Endothelial cell of umbilical vein (primary cell): ENCODE measurements around the gene R3HDM1. TPM values are rescaled to one million over a fixed set of nuclear protein-coding genes. Genes with fewer than 3 reads are reported as not detected.

Source experiments
- BruUV-seq: library from RNA; stranded (reverse); fragments of 400-500 nt; replicated peaks from 2 replicates; lab custom pipeline; 2021; lab: Mats Ljungman, UMichigan
- CTCF ChIA-PET: fragments of 300-600, 350-600 bp; sonication (Branson Sonifier 250); formaldehyde crosslinking; loops from one replicate; lab custom pipeline; 2021; ENCODE audit warnings: antibody characterized with exemption, inconsistent platforms; lab: Charles Lee
- POLR2A ChIA-PET: fragments of 300-600, 350-600 bp; sonication (Branson Sonifier 250); formaldehyde crosslinking; loops from one replicate; lab custom pipeline; 2021; ENCODE audit warnings: antibody characterized with exemption, inconsistent platforms; lab: Charles Lee
- DNase-seq: peaks from one replicate; pipeline ENCODE4 v3.0.0-alpha.2; 2011; ENCODE audit warnings: low read depth, low spot score
- FAIRE-seq: peaks from 2 replicates; lab custom pipeline; 2011; peaks lifted over from hg19 to GRCh38; lab: Jason Lieb, UNC
- H2AFZ ChIP-seq: 2 replicates; pipeline ENCODE4 v1.6.0; 2012; ENCODE audit warnings: low read depth, low read length, control low read depth, inconsistent platforms
- H3K27ac ChIP-seq: 2 replicates; pipeline ENCODE4 v1.5.1; 2011; ENCODE audit warnings: low read depth, mild to moderate bottlenecking, control low read depth, low read length, moderate library complexity; ENCODE audit not compliant: insufficient read depth
- H3K27me3 ChIP-seq, 2 experiments: 2 replicates each; pipeline versions ENCODE4 v1.6.0 to v1.6.1; 2011; ENCODE audit warnings: low read length in 2 of 2, mixed read lengths in 1 of 2; ENCODE audit not compliant: control insufficient read depth in 2 of 2, insufficient read depth in 2 of 2
- H3K36me3 ChIP-seq, 2 experiments: 2 replicates in 1 of 2; 3 replicates in 1 of 2; pipeline ENCODE4 v1.5.1; 2011; ENCODE audit warnings: low read length in 2 of 2, mild to moderate bottlenecking in 1 of 2, moderate library complexity in 1 of 2; ENCODE audit not compliant: control insufficient read depth in 2 of 2, insufficient read depth in 2 of 2; ENCODE audit errors: extremely low read depth in 1 of 2
- H3K4me1 ChIP-seq: 3 replicates; pipeline ENCODE4 v1.5.1; 2011; ENCODE audit warnings: mild to moderate bottlenecking, low read length; ENCODE audit not compliant: control insufficient read depth, insufficient read depth; ENCODE audit errors: extremely low read depth
- H3K4me2 ChIP-seq: 2 replicates; pipeline ENCODE4 v1.6.1; 2011; ENCODE audit warnings: low read length, control low read depth, mixed read lengths; ENCODE audit not compliant: insufficient read depth
- H3K4me3 ChIP-seq, 3 experiments: fragments of 200-600 bp in 1 of 3; sonication (generic), shearing (Covaris generic) in 1 of 3; replicated peaks in 1 of 3; 2 replicates each; pipeline ENCODE4 v1.5.1; 2011 to 2016; ENCODE audit warnings: control low read depth in 3 of 3, low read length in 3 of 3, mild to moderate bottlenecking in 2 of 3, inconsistent platforms in 1 of 3, low read depth in 1 of 3, moderate library complexity in 1 of 3; ENCODE audit not compliant: insufficient read depth in 1 of 3
- H3K79me2 ChIP-seq: 2 replicates; pipeline ENCODE4 v1.6.0; 2012; ENCODE audit warnings: low read length, inconsistent platforms; ENCODE audit not compliant: control insufficient read depth, insufficient read depth
- H3K9ac ChIP-seq: replicated peaks from 2 replicates; pipeline ENCODE3; 2011; ENCODE audit warnings: low read length, control low read depth; ENCODE audit not compliant: insufficient read depth; ENCODE audit errors: extremely low read depth
- H3K9me1 ChIP-seq: replicated peaks from 3 replicates; pipeline ENCODE4 v1.6.0; 2011; ENCODE audit warnings: mild to moderate bottlenecking, low read length; ENCODE audit not compliant: control insufficient read depth, insufficient read depth; ENCODE audit errors: extremely low read depth
- H3K9me3 ChIP-seq: replicated peaks from 2 replicates; pipeline ENCODE4 v1.5.1; 2012; ENCODE audit warnings: low read length, inconsistent platforms; ENCODE audit not compliant: control insufficient read depth, insufficient read depth
- H4K20me1 ChIP-seq: replicated peaks from 2 replicates; pipeline ENCODE3; 2011; ENCODE audit warnings: mild to moderate bottlenecking, low read length; ENCODE audit not compliant: control insufficient read depth, insufficient read depth; ENCODE audit errors: extremely low read depth
- EZH2 ChIP-seq: IDR thresholded peaks from 2 replicates; pipeline ENCODE4 v1.6.1; 2012; ENCODE audit warnings: borderline replicate concordance, low read depth, mild to moderate bottlenecking, moderate library complexity, low read length, inconsistent platforms; ENCODE audit not compliant: severe bottlenecking
- FOS ChIP-seq: IDR thresholded peaks from 2 replicates; pipeline ENCODE4 v1.6.1; 2011; ENCODE audit warnings: mild to moderate bottlenecking, low read length, moderate library complexity, borderline replicate concordance; ENCODE audit not compliant: insufficient read depth
- GATA2 ChIP-seq: IDR thresholded peaks from 2 replicates; pipeline ENCODE4 v1.7.0; 2011; ENCODE audit warnings: low read depth, mild to moderate bottlenecking, moderate library complexity, mixed read lengths, low read length; ENCODE audit not compliant: insufficient read length, insufficient read depth
- JUN ChIP-seq: IDR thresholded peaks from 2 replicates; pipeline ENCODE4 v1.6.1; 2011; ENCODE audit warnings: borderline replicate concordance, low read depth; ENCODE audit not compliant: insufficient read length, insufficient read depth
- MYC ChIP-seq: IDR thresholded peaks from one replicate; pipeline ENCODE4 v1.6.1; 2011; ENCODE audit warnings: mild to moderate bottlenecking, low read depth, low read length
- POLR2A ChIP-seq: IDR thresholded peaks from 2 replicates; pipeline ENCODE4 v1.6.1; 2012; ENCODE audit warnings: low read depth, mild to moderate bottlenecking, control low read depth, low read length
- POLR2AphosphoS5 ChIP-seq: IDR thresholded peaks from 2 replicates; pipeline ENCODE4 v1.6.1; 2012; ENCODE audit warnings: low read depth, mild to moderate bottlenecking, control low read depth, low read length, moderate library complexity; ENCODE audit not compliant: insufficient read depth
- dilution Hi-C: fragments of 300-500 bp; cut with MboI; formaldehyde crosslinking; loops from one replicate; pipeline ENCODE4 v1.15.0; 2019; ENCODE audit warnings: low sequenced_read_pairs; ENCODE audit not compliant: extremely low pct_ligation_motif_present
- intact Hi-C: fragments of 100-400 bp; cut with micrococcal nuclease; formaldehyde crosslinking; loops from one replicate; pipeline ENCODE4 v1.10.0; 2022
- polyA plus RNA-seq, 4 experiments: library from polyadenylated mRNA; depleted of rRNA in 3 of 4; stranded (reverse) in 3 of 4; unstranded in 1 of 4; fragments of >200 nt; gene quantifications; 2 replicates each; pipeline versions ENCODE4 v1.2.1 to v1.2.3, GENCODE V29; 2011 to 2012; ENCODE audit warnings: missing spikeins in 1 of 4
- total RNA-seq: library from RNA; stranded (reverse); gene quantifications from 2 replicates; pipeline ENCODE4 v1.2.3, GENCODE V29; 2021
- TF ChIP-seq, protein P1 (sequence below): IDR thresholded peaks from 2 replicates; pipeline ENCODE4 v1.6.1; 2011; ENCODE audit not compliant: insufficient read depth, insufficient read length
- TF ChIP-seq, protein P2 (sequence below), 2 donors: IDR thresholded peaks; 1 replicate in 1 of 2; 2 replicates in 1 of 2; pipeline ENCODE4 v1.5.1; 2011; ENCODE audit warnings: low read length in 2 of 2, mild to moderate bottlenecking in 2 of 2, moderate library complexity in 2 of 2, control low read depth in 1 of 2, inconsistent platforms in 1 of 2, low read depth in 1 of 2; ENCODE audit not compliant: insufficient read depth in 1 of 2; ENCODE audit errors: extremely low read depth in 1 of 2

Gene R3HDM1
- total and polyA plus RNA-seq, 2 donors (not counting 3 experiments of a cell fraction or from before 2014, with no cell fraction given), result 36.6 to 61.8 TPM

DNA sequence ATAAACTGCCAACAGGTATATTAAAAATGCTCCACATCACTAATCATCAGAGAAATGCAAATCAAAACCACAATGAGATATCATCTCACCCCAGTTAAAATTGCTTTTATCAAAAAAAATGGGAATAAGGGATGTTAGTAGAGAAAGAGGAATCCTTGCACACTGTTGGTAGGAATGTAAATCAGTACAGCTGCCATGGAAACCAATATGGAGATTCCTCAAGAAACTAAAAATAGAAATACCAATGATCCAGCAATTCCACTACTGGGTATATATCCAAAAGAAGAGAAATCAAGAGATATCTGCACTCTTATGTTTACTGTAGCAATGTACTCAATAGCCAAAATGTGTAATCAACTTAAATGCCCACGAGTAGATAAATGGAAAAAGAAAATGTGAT lies 40.9 kb upstream of the R3HDM1 start:
- FAIRE-seq (no peak), DNase-seq (no peak)
- CTCF ChIA-PET, result no interaction called here
- no peaks in the 10 kb centered on the region for H3K27me3 ChIP-seq
- H3K27ac ChIP-seq, result no peak overlapping the region
- H3K36me3 ChIP-seq, result no peaks in the 10 kb centered on the region
- BruUV-seq, result no TSS peak
- no peaks in the 10 kb centered on the region for H3K4me1 ChIP-seq
- POLR2A ChIA-PET, result no interaction called here
- no peak overlapping the region for H2AFZ ChIP-seq
- dilution Hi-C loops, result no loop called here
- TF ChIP-seq POLR2AphosphoS5 (no peak), JUN (no peak), MYC (no peak), FOS (no peak), GATA2 (no peak), EZH2 (no peak), POLR2A (no peak)
- TF ChIP-seq, protein P1, sequence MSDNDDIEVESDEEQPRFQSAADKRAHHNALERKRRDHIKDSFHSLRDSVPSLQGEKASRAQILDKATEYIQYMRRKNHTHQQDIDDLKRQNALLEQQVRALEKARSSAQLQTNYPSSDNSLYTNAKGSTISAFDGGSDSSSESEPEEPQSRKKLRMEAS, result no peak
- TF ChIP-seq, protein P2, sequence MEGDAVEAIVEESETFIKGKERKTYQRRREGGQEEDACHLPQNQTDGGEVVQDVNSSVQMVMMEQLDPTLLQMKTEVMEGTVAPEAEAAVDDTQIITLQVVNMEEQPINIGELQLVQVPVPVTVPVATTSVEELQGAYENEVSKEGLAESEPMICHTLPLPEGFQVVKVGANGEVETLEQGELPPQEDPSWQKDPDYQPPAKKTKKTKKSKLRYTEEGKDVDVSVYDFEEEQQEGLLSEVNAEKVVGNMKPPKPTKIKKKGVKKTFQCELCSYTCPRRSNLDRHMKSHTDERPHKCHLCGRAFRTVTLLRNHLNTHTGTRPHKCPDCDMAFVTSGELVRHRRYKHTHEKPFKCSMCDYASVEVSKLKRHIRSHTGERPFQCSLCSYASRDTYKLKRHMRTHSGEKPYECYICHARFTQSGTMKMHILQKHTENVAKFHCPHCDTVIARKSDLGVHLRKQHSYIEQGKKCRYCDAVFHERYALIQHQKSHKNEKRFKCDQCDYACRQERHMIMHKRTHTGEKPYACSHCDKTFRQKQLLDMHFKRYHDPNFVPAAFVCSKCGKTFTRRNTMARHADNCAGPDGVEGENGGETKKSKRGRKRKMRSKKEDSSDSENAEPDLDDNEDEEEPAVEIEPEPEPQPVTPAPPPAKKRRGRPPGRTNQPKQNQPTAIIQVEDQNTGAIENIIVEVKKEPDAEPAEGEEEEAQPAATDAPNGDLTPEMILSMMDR (IDR thresholded peaks at IDR 0.05; ENCODE audit: extremely low read depth in 1 of 2, insufficient read depth in 1 of 2, low read depth in 1 of 2, low read length in 2 of 2), result no peak
- no peak overlapping the region for H3K4me3 ChIP-seq
- H4K20me1 ChIP-seq, result no peaks in the 10 kb centered on the region
- H3K9ac ChIP-seq, result no peak overlapping the region
- no peak overlapping the region for H3K4me2 ChIP-seq
- no peaks in the 10 kb centered on the region for H3K9me1 ChIP-seq
- intact Hi-C loops, result no loop called here
- no peaks in the 10 kb centered on the region for H3K79me2 ChIP-seq
- H3K9me3 ChIP-seq, result no peaks in the 10 kb centered on the region
